Stimulated activated naive CD4-positive, alpha-beta T cell treated with Interleukin-2 at 50 U/mL for 16 hours (primary cell): ENCODE measurements around the gene ZFYVE19.
"Not testable (repeated sequence)": the region's sequence is repeated elsewhere in the genome, so short reads cannot be mapped to it uniquely, and the experiment has no call there.

ENCODE experiments used
- DNase-seq: peaks from one replicate; lab custom pipeline; 2025; lab: John Stamatoyannopoulos, UW

ZFYVE19 gene

DNA sequence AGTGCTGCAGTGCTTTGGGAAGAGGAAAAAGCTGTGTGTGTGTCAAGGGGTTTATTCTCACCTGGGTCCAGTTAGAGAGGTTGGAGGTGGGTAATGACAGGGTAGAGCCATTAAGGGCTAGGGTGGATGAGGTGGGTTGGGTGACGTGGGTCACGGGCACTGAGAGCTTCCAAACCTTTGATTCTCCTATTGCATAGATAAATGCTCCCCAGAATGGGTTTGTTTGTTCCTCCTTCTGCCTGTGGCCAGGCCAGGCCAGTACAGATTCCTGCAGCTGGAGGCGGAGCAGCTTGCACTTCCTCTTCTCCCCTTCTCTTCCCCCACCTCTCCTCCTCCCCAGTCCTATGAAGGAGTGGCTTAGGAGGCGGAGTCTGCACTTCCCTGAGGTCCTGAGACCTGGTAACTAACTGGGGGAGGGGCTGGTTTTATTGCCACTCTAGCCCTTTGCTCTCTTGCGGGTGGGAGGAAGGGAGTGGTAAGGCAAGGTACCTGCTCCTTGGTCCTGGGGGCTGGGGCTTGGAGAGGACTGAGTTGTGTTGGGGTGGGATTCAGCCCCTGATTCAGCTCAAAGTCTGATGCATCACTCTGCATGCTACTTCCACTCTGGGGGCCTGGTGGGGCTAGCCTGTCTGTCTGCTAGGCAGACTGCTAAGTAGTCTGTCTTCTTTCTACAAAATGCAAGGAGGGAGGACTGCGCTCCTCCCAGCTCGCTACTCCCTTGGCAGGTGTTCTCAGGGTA, 40.5 kb downstream of the ZFYVE19 start:
- DNase-seq: no peak

DNA sequence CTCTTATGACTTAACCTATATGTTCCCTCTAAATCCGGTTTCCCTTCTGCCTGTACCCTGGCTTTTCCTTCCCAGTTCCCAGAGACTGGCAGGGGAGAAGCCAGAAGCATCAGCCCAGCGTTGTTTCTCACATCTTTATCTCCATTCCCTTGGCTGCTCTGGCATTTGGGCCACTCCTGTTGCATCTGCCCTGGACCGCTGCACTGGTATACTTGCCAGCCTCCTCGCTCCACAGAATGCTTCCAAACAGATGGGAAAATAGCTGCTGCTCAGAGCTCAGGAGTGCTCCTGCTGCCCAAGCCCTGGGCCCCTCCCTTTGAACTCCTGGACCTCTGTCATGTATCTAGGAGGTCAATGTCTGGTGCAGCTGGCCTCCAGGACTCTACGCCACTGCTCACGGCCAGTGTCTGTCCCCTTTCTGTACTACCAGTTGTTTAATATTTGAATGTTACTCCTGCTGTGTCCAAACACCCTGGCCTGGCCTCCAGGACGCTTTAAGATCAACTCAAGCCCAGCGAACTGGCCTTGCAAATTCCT, 43.8 kb downstream of the ZFYVE19 start:
- DNase-seq: no peak

DNA sequence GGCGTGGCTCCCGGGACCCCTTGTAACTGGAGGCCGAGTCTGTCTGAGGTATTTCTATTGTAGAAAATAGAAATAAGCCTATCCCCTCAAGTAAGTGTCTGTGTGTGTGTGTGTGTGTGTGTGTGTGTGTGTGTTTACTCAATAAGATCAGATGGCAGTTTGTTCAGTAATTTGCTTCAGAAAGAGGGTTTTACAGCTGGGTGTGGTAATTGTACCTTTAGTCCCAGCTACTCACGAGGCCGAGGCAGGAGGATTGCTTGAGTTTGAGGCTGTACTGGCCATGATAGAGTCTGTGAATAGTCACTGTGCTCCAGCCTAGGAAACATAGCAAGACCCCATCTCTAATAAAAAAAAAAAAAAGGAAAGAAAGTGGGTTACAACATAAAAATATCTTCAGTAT, 45.6 kb downstream of the ZFYVE19 start:
- DNase-seq: no peak

DNA sequence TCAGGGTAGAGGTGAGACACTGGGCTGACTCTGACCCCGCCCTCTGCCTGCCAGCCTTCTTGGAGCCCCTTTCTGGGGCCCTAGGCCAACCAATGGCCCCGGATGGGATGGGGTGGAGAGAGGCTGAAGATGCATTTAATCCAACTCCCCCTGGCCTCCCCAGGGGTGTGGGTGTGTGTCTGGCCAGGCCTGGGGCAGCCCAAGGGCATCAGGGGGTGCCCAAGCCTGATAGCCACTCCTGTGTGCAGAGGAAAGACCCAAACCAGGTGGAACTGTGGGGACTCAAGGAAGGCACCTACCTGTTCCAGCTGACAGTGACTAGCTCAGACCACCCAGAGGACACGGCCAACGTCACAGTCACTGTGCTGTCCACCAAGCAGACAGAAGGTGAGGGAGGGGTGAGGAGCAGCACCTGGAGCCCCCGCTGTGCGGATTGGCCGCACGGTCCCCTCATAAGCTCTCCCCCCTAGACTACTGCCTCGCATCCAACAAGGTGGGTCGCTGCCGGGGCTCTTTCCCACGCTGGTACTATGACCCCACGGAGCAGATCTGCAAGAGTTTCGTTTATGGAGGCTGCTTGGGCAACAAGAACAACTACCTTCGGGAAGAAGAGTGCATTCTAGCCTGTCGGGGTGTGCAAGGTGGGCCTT, 46.5 kb downstream of the ZFYVE19 start:
- DNase-seq: no peak

DNA sequence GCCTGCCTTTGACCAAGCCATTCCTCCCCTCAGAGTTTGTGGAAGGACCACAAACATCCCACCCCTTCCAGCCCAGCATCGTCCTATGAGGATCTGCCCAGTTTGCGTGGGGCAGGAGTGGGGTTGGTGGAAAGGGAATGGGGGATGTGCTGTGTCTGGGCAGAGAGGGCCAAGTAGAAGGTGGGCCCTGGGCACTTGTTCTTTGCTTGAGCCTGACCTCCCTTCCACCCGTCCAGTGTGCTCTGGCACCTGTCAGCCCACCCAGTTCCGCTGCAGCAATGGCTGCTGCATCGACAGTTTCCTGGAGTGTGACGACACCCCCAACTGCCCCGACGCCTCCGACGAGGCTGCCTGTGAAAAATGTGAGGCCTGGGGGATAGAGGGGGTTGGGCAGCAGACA, 47.3 kb downstream of the ZFYVE19 start:
- DNase-seq: no peak

DNA sequence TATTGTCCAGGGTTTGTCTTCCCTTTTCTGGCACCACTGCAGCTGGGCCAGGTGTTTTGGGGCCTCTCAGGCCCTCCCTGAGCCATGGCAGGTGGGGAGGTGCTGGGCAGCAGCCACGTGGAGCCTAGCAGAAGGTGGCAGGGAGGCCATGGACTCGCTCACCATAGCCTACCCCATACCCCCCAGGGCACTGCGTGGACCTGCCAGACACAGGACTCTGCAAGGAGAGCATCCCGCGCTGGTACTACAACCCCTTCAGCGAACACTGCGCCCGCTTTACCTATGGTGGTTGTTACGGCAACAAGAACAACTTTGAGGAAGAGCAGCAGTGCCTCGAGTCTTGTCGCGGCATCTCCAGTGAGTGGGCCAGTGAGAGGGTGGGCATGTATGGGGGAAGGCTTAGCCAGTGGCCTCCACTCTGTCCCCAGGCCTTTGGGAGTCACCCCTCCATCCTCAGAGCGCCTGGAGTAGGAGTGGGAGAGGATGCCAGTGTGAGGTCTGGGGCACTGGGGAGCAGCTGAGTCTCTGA, 48.9 kb downstream of the ZFYVE19 start:
- no peak for DNase-seq

DNA sequence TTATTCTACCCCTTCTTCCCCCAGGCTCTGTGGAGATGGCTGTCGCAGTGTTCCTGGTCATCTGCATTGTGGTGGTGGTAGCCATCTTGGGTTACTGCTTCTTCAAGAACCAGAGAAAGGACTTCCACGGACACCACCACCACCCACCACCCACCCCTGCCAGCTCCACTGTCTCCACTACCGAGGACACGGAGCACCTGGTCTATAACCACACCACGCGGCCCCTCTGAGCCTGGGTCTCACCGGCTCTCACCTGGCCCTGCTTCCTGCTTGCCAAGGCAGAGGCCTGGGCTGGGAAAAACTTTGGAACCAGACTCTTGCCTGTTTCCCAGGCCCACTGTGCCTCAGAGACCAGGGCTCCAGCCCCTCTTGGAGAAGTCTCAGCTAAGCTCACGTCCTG, 49.9 kb downstream of the ZFYVE19 start:
- DNase-seq: no peak

DNA sequence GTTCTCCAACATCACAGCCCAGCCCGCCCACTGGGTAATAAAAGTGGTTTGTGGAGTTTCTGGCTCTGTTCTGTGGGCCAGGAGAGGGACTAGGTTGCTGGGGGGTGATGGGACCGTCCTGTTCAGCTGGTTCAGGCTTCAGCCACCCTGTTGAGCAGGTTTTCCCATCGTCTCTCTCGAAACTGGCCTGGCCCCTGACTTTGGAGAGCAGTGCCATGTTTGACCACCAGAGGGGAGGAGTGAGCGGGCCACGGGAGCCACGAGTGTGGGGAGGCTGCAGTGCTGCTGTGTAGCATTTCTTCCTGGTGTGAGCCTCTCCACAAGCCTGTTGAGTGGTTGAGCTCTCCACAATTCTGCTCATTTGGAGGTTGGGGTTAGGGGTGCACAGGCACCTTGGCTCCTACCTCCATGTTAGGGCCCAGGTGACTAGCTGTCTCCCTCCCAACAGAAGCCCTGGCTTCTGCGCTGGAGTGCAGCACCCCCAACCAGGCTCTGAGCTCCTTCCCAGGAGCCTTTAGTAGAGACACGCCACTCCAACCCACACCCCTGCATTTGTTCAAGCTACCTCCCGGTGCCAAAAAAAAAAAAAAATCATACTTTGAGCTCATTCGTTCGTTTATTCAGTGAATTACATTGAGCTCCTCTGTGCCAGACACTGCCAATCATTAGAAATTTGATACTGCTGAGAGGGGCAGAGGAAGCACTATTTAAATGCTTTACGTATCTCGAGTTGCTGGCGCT, 50.9 kb downstream of the ZFYVE19 start:
- peak; percentile 62 for DNase-seq

DNA sequence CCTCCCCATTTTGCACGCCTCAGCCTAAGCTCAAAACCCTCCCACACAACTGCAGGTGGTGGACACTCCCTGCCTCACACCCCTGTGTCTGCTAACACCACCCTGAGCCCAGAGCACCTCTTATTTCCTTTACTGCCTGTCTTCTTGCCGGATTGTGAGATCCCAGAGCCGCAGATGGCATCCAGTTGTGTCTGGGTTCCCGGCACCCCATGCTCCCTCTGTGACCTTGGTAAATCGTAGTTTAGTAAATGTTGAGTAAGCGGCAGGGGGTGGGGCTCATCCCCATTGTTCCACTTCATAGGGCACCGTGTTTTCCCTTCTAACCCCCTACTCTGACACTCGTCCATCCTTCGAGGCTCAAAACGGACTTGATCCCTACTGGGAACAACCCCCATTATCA, 51.8 kb downstream of the ZFYVE19 start:
- no peak for DNase-seq

DNA sequence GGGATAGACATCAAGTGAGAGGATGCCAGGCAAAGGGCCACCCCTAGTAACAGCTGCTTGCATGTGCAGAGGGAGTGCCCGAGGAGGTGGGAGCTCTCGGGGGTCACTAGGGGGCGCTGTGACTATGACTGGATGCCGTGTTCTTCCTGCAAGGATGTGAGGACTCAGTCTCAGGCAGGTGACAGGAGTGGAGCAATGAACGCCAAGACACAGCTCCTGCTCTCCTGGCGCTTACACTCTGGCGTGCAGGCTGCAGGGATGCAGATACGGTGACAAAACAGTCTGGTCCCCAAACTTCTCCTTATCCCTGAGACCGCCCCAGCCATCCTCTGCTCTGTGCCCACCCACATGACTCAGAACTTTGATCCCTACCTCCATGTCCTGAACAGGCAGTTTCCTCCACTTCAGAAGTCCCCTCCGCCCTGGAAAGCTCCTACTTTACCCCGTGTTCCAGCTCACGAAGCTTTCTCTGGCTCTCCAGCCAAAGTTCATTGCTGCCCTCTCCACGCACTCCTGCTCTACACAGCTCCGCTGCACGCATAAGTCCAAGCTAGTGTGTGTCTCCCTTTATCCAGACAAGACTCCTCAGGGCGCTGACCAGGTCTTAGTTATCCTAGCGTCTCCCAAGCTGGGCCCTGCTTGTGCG, 52.4 kb downstream of the ZFYVE19 start:
- DNase-seq: peak; percentile 66

DNA sequence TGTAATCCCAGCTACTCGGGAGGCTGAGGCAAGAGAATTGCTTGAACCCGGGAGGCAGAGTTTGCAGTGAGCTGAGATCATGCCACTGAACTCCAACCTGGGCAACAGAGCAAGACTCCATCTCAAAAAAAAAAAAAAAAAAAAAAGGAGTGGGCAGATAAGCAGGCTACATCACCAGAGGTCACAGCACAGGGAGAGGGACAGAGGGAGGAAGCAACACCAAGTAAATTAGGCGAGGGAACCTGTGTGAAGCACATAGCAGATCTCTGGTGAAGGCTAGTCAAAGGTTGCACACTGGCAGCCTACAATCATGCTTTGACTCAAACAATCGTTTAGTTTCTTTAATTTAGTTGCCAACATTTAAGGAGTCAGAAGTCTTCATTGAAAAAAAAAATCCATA, 54.3 kb downstream of the ZFYVE19 start:
- DNase-seq: not testable (repeated sequence)

DNA sequence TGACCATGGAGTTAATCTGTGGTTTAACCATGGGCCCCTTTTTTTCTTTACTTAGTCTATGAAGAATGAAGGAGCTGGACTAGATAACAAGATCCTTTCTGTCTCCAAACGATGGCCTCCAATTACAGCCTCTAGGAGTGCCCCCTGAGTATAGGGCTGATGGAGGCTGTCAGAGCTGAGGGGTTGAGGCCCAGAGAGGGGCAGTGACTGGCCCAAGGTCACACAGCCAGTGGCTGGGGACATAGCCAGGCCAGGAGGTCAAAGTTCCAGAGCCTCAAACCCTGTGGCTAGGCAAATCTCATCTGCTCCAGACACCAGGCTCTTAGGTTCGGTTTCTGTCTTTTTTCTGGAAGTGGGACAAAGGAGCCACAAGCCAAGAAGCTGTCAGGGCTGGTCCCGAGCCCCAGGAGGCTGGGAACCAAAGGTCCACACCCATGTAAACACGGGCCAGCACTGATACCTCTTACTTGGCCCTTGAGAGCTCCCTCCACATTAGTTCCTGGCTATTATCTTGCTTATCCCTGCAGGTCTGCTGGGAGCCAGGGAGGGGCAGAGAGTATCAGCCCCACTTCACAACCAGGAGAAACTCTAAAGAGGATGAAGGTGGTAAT, 56.9 kb downstream of the ZFYVE19 start:
- no peak for DNase-seq
